Left colon (tissue), 2 donors: ENCODE data around the gene TMEM185A. TPM values are rescaled to one million over a fixed set of nuclear protein-coding genes. Genes with fewer than 3 reads are reported as not detected.
A peak's percentile ranks its signal among the peaks of the same experiment; 100 is the strongest.
"Not testable (repeated sequence)": the region's sequence is repeated elsewhere in the genome, so short reads cannot be mapped to it uniquely, and the experiment has no call there.

Source experiments
- ATAC-seq: fragments of 200-7000 bp; cut with Tn5 transposase; one replicate; pipeline ENCODE4 v1.9.1; 2020; ENCODE audit warnings: mild to moderate bottlenecking, moderate library complexity
- DNase-seq, 2 donors: peaks; one replicate each; pipeline ENCODE4 v3.0.0-alpha.2; 2020
- intact Hi-C, 2 donors: fragments of 100-400 bp; cut with DNase I in 1 of 2; cut with micrococcal nuclease in 1 of 2; formaldehyde crosslinking; loops; one replicate each; pipeline versions ENCODE4 v1.11.2 to v1.14.0; 2022; cut with DNase I, micrococcal nuclease
- total RNA-seq, 2 donors: library from RNA; stranded (reverse); fragmentation: NEBNext Ultra II Directional; extraction: Animal tissue kit (Norgen Biotek cat#: 25700); gene quantifications; one replicate each; pipeline ENCODE4 v1.2.1, GENCODE V29; 2021
- donor health status: DM: no; HTN: no; CAD: no.
- donor health status: DM: yes; HTN: yes; CAD: no.

The TMEM185A gene
- total RNA-seq, 2 donors from 2014 or later, result 19.8 to 22.1 TPM

DNA sequence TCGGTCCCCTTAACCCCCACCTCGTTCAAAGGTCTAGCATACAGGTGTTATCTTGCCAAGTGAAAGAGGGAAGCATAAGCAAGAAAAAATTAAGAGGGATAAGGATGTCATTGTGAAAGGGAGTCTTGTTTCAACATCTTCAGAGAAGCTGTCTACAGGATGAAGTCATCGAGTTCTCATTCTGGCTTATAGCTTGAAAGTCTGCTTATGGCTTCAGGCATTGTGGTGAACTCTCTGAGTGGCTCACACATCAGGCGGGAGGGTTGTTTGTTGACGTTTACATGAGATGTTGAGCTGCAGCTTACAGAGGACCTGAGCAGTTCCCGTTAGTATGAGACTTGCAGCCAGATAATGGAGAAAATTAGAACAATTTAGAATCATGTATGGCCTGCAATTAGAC is 60.9 kb downstream of the TMEM185A start:
- intact Hi-C loops, result no loop called here
- ATAC-seq, result no peak
- no peak for DNase-seq

DNA sequence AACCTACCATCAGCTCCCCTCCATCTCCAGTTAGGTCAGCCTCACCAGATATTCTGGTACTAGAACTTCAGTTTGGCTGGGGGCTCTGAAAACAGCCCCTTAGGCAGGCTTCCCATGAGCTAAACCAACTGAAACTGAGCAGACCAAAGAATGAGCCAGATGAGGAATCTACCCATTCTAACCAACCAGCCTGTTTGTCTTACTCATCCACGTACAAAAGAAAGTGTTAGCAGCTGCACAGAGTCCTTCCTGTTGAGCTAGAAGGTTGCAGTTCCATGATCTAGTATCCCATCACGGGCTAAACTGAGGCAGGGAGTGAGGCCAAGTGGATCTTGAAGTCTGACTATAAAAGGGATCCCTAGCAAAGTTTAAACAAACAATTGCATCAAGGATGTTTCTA is 61.8 kb downstream of the TMEM185A start:
- intact Hi-C loops, result no loop called here
- ATAC-seq (no peak), DNase-seq (no peak)

DNA sequence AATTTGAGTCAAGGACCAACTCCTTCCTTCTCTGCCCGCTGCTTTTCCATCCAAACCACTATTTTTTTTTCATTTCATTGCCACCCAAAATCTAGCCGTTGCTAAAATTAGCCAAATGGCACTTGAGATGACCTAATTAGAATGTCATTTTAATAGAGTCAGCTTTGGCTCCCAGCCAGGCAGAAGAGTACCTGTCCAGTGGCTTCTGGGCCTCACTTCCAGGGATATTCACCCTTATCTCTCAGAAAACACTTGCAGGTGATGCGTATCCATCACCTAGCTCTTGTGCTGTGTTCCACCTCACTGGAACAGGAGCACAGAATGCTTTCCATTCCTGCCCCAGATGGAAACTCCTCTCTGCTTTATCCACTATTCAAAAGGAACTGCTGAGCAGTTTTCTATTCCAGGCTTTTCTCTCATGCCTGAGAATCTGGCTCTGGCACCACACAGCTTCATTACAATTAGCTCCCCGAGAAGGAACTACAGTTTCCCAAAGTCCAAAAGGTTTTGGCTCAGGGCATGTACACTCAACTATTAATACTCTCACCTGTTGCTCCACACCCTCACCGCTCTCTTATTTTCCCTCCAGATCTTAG is 62.8 kb downstream of the TMEM185A start:
- DNase-seq (no peak), ATAC-seq (no peak)
- intact Hi-C loops, result no loop called here

DNA sequence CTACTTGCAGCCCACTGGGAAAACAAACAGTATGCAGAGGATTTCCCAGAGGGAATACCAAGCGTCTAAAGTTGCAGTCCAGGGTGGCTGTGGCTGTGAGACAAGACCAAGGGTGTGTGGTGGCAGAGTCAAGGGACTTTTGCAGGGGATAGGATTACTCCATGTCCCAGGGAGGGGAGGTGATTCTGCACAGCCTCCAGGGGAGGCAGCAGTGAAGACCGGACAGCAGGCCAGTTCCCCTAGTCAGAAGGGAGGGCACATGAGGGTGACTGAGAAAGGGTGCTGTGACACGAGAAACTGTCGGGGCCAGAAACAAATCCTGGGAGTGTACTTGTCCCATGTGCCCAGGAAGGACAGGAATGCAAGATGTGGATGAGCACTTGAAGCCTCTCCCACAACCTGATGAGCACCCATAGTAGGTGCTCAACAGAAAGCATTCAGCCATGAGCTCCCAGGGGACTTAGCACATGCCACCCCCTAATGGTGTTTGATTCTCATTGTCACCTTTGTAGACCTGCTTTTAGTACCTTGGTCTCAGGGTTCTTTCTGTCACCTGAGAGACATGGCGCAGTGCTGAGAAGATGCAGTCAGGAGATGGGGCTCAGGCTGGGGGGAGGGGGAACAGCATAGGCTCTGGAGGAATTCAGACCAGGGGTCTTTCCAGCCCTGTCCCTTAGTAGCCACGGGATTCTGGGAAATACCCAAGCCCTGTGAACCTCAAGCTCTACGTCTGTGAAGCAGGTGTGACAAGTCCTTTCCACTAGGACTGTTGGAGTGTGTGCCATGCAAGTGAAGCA is 63.8 kb downstream of the TMEM185A start:
- no peak for DNase-seq
- intact Hi-C loops, result no loop called here
- no peak for ATAC-seq

DNA sequence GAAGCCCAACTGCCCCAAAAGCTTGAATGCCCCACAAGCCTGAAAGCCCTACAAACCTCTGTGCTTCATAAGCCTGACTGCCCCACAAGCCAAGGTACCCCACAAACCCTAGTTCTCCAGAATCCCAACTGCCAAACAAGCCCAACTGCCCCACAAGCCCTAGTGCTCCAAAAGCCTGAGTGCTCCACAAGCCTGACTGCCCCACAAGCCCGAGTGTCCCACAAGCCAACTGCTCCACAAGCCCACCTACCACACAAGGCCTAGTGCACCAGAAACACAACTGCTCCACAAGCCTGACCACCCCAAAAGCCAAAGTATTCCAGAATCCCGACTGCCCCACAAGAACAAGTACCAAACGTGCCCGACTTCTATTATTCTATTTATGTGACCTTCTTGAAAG is 68.2 kb downstream of the TMEM185A start:
- ATAC-seq, result no peak
- intact Hi-C loops, result no loop called here

DNA sequence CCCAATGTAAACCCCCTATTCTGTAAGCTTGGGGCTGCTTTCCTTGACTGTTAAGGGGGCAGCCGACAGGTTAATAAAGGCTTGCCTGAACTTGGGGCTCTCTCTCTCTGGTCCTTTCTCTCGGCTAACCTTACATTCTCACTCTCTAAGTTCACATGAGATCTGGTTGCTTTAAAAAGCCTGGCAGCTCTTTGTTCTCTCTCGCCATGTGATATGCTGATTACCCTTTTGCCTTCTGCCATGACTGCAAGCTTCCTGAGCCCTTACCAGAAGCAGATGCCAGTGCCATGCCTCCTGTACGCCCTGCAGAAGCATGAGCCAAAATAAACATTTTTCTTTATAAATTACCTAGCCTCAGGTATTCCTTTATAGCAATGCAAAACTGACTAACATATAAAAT is 76.3 kb downstream of the TMEM185A start:
- ATAC-seq, intact Hi-C loops, DNase-seq: not testable (repeated sequence)

More for the DNA sequence above, 68.2 kb downstream of the TMEM185A start:
- DNase-seq, result no peak

DNA sequence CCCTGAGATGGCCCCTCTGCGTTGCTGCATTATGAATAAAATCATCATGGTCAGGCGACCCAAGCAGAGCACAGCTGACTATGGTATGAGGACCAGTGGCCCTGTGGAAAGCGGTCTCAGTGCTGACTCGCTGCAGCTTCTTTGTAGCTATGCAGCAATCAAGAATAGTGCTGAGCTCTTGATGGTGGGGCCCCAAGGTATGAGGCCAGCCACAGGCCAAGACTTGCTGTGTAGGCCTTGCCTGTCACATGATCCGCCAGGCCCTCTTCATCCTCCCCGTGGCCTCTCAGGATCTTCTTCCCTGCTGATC is 79.7 kb downstream of the TMEM185A start:
- DNase-seq, ATAC-seq, intact Hi-C loops: not testable (repeated sequence)

DNA sequence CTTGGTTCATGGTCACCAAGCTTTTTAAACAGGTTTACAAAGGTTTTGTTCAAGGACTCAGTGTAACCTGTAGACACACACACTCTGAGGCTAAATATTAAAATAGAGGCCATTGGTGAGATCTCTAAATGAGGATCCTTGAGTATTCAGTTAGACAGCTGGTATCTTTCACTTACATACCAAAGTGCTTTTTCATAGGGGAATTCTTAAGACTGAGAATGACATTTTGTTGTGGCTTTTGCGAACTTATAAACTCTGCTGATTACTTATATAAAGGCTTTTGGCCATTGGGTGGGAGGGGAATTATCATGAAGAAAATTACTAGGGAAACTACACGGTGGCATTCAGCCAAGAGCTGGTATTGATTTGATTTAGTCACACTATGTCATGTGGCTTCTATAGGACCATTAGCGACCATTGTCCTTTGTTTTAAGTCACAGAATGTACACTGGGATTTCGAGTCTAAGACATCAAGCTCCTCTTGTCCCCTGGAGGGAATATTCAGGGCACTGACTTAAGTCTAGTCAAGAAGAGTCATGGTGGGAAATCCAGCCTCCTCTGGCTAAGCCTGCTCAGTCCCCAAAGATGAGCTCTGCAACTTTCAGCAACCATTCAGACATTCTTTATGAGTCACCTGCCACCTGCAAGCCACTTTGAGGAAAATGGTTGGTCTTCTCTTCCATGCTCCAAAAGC is 80.2 kb downstream of the TMEM185A start:
- DNase-seq, ATAC-seq, intact Hi-C loops: not testable (repeated sequence)

DNA sequence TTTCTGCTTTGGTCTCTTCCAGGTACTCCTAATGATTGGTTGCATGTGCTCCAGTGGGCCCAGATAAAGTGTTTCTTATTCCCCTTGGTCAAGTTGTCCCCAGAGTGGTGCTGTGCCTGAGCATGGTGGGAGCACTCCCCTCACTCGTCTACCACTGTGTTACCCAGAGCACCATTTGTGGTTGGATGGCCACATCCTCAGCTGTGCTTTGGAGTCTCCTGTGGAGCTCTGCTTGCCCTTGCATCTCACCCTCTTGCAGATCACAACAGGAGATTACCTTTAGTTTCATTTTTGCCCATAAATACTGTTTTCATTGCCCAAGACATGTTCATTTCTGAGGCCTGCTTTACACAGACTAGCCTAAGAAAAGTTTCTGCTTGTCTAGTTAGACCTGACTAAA is 81.1 kb downstream of the TMEM185A start:
- DNase-seq, ATAC-seq, intact Hi-C loops: not testable (repeated sequence)

DNA sequence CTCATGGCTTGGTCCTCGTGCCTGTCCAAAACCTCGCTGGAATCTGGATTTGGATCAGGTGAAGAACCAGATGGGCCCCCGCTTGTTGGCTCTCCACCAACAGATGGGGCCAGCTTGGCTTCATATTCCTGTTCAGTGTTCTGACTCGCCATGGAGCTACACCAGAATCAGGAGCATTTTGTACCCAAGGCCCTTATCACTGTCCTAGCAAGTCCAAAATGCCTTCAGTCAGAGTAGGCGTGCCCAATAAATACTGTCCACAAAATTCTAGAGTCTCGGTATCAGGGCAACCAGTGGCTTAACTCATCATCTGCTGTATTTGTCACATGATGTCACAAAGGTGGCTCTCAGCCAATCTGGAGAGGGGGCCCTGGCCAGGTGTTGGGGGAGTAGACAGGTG is 81.9 kb downstream of the TMEM185A start, which contains the start of gene HSFX3:
Gene HSFX3, minus strand, starts transcription at position 224 of the 400 bp plus-strand sequence. Its CDS starts 72 bp downstream, at position 152.
- ATAC-seq, DNase-seq, intact Hi-C loops: not testable (repeated sequence)

DNA sequence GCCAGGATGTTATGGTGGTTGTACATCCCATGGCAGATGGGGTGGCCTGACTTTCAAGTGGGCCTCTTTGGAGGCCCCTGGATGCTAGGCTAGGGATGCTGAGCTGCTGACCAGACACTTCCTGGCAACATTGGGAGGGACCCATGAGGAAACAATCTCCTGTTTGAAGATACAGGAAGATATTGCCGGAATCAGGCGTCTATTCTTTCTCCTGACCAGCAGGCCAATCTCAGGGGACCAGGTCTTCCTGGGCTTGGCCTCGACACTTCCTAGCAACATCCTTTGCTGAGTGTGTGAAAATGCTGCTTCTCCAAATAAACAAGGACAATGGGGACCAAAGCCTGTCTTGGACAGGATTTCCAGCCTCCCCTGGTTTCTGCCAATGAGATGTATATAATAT is 83.8 kb downstream of the TMEM185A start:
- intact Hi-C loops, ATAC-seq, DNase-seq: not testable (repeated sequence)

DNA sequence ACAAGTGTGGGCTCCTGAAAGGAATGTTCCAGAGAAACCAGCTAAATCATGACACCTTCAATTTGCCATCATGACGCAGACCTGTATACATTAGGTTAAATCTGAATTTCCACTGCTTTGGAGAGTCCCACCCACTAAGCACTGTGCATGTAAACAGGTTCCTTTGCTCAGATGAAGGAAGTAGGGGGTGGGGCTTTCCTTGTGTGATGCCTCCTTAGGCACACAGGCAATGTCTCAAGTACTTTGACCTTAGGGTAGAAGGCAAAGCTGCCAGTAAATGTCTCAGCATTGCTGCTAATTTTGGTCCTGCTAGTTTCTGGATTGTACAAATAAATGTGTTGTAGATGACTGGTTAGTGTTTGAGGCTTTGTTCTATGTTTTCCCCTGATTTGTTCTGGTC is 84.6 kb downstream of the TMEM185A start:
- DNase-seq, intact Hi-C loops: not testable (repeated sequence)
- ATAC-seq, result peak; percentile 94

Other genes with a start within 250 kb of the TMEM185A start
- gene IDS, start 126.5 kb downstream of the TMEM185A start, total RNA-seq, result 10 to 100 TPM; 28.8 to 58.5 TPM
- 10 to 100 TPM; 37.2 to 37.8 TPM for gene EOLA1, start 90.8 kb downstream of the TMEM185A start, total RNA-seq
- gene HSFX3, start 81.9 kb downstream of the TMEM185A start, total RNA-seq, result not detected
- gene MAGEA9B, start 44.3 kb downstream of the TMEM185A start, total RNA-seq, result not detected
- gene HSFX2, start 36.5 kb downstream of the TMEM185A start, total RNA-seq, result not detected
- gene MAGEA11, start 80.3 kb upstream of the TMEM185A start, total RNA-seq, result not detected
- gene HSFX1, start 142.3 kb upstream of the TMEM185A start, total RNA-seq, result 1 to 10 TPM; 1.0 to 1.5 TPM
- gene MAGEA9, start 150.1 kb upstream of the TMEM185A start, total RNA-seq, result not detected
- not detected for gene MAGEA8, start 249.4 kb upstream of the TMEM185A start, total RNA-seq